IPS-18c (cell line): ENCODE data around the gene MRPS34.

Source experiments
- H3K4me3 ChIP-seq: 2 replicates; pipeline ENCODE4 v1.7.0; 2013; ENCODE audit warnings: low read depth, mild to moderate bottlenecking, low read length, moderate library complexity; ENCODE audit not compliant: insufficient read depth
- H3K9me3 ChIP-seq: one replicate; pipeline ENCODE4 v1.6.1; 2013; ENCODE audit warnings: mild to moderate bottlenecking, low read length, moderate library complexity; ENCODE audit not compliant: control insufficient read depth, insufficient read depth

The MRPS34 gene

GRCh38 chr16:1766231-1766630, 6.7 kb downstream of the MRPS34 start:
- Histone ChIP-seq H3K4me3 (no peak overlapping the region), H3K9me3 (peaks cover 2% of the 10 kb centered on the region)

- Histone ChIP-seq H3K9me3 (peaks cover 2% of the 10 kb centered on the region), H3K4me3 (no peak overlapping the region)
Observed at GRCh38 chr16:1765826-1766225, 7.1 kb downstream of the MRPS34 start.

GRCh38 chr16:1764971-1765370, 8.0 kb downstream of the MRPS34 start:
- no peak overlapping the region for H3K4me3 ChIP-seq
- H3K9me3 ChIP-seq: peaks cover 2% of the 10 kb centered on the region

GRCh38 chr16:1763521-1764511, 9.1 kb downstream of the MRPS34 start:
- Histone ChIP-seq H3K4me3 (0 out of 2 replicates have a peak overlapping the region, but pooled peaks have one; percentile 28), H3K9me3 (peaks cover 2% of the 10 kb centered on the region)

GRCh38 chr16:1762879-1763520, 9.9 kb downstream of the MRPS34 start:
- H3K9me3 ChIP-seq: peaks cover 2% of the 10 kb centered on the region
- no peak overlapping the region for H3K4me3 ChIP-seq

- no peak overlapping the region for H3K4me3 ChIP-seq
- H3K9me3 ChIP-seq: peaks cover 2% of the 10 kb centered on the region
Observed at GRCh38 chr16:1762196-1762878, 10.6 kb downstream of the MRPS34 start.

GRCh38 chr16:1761751-1762150, 11.2 kb downstream of the MRPS34 start:
- peaks cover 2% of the 10 kb centered on the region for H3K9me3 ChIP-seq
- H3K4me3 ChIP-seq: no peak overlapping the region

- no peak overlapping the region for H3K4me3 ChIP-seq
- peaks cover 2% of the 10 kb centered on the region for H3K9me3 ChIP-seq
Observed at GRCh38 chr16:1760911-1761310, 12.0 kb downstream of the MRPS34 start.

GRCh38 chr16:1759511-1759910, 13.4 kb downstream of the MRPS34 start:
- Histone ChIP-seq H3K4me3 (no peak overlapping the region), H3K9me3 (peaks cover 2% of the 10 kb centered on the region)

- no peak overlapping the region for H3K4me3 ChIP-seq
- no peaks in the 10 kb centered on the region for H3K9me3 ChIP-seq
Observed at GRCh38 chr16:1758923-1759322, 14.0 kb downstream of the MRPS34 start.

- Histone ChIP-seq H3K9me3 (no peaks in the 10 kb centered on the region), H3K4me3 (no peak overlapping the region)
Observed at GRCh38 chr16:1757714-1758461, 15.0 kb downstream of the MRPS34 start.

GRCh38 chr16:1754204-1754603, 18.7 kb downstream of the MRPS34 start:
- H3K4me3 ChIP-seq: no peak overlapping the region
- H3K9me3 ChIP-seq: peaks cover 2% of the 10 kb centered on the region

- peaks cover 2% of the 10 kb centered on the region for H3K9me3 ChIP-seq
- H3K4me3 ChIP-seq: no peak overlapping the region
Observed at GRCh38 chr16:1752853-1753252, 20.1 kb downstream of the MRPS34 start.

- H3K4me3 ChIP-seq: no peak overlapping the region
- peaks cover 2% of the 10 kb centered on the region for H3K9me3 ChIP-seq
Observed at GRCh38 chr16:1751946-1752345, 21.0 kb downstream of the MRPS34 start.

GRCh38 chr16:1749152-1750117, 23.5 kb downstream of the MRPS34 start:
- Histone ChIP-seq H3K9me3 (peaks cover 2% of the 10 kb centered on the region), H3K4me3 (no peak overlapping the region)

GRCh38 chr16:1747934-1748333, 25.0 kb downstream of the MRPS34 start:
- H3K4me3 ChIP-seq: no peak overlapping the region
- H3K9me3 ChIP-seq: peaks cover 2% of the 10 kb centered on the region
